Endothelial cell of umbilical vein (primary cell): ENCODE measurements around the gene PLA2G4E. TPM values are rescaled to one million over a fixed set of nuclear protein-coding genes. Genes with fewer than 3 reads are reported as not detected.

ENCODE experiments used
- BruUV-seq: library from RNA; stranded (reverse); fragments of 400-500 nt; replicated peaks from 2 replicates; lab custom pipeline; 2021; lab: Mats Ljungman, UMichigan
- CTCF ChIA-PET: fragments of 300-600, 350-600 bp; sonication (Branson Sonifier 250); formaldehyde crosslinking; loops from one replicate; lab custom pipeline; 2021; ENCODE audit warnings: antibody characterized with exemption, inconsistent platforms; lab: Charles Lee
- POLR2A ChIA-PET: fragments of 300-600, 350-600 bp; sonication (Branson Sonifier 250); formaldehyde crosslinking; loops from one replicate; lab custom pipeline; 2021; ENCODE audit warnings: antibody characterized with exemption, inconsistent platforms; lab: Charles Lee
- DNase-seq: peaks from one replicate; pipeline ENCODE4 v3.0.0-alpha.2; 2011; ENCODE audit warnings: low read depth, low spot score
- FAIRE-seq: peaks from 2 replicates; lab custom pipeline; 2011; peaks lifted over from hg19 to GRCh38; lab: Jason Lieb, UNC
- H2AFZ ChIP-seq: 2 replicates; pipeline ENCODE4 v1.6.0; 2012; ENCODE audit warnings: low read depth, low read length, control low read depth, inconsistent platforms
- H3K27ac ChIP-seq: 2 replicates; pipeline ENCODE4 v1.5.1; 2011; ENCODE audit warnings: low read depth, mild to moderate bottlenecking, control low read depth, low read length, moderate library complexity; ENCODE audit not compliant: insufficient read depth
- H3K27me3 ChIP-seq, 2 experiments: 2 replicates each; pipeline versions ENCODE4 v1.6.0 to v1.6.1; 2011; ENCODE audit warnings: low read length in 2 of 2, mixed read lengths in 1 of 2; ENCODE audit not compliant: control insufficient read depth in 2 of 2, insufficient read depth in 2 of 2
- H3K36me3 ChIP-seq, 2 experiments: 2 replicates in 1 of 2; 3 replicates in 1 of 2; pipeline ENCODE4 v1.5.1; 2011; ENCODE audit warnings: low read length in 2 of 2, mild to moderate bottlenecking in 1 of 2, moderate library complexity in 1 of 2; ENCODE audit not compliant: control insufficient read depth in 2 of 2, insufficient read depth in 2 of 2; ENCODE audit errors: extremely low read depth in 1 of 2
- H3K4me1 ChIP-seq: 3 replicates; pipeline ENCODE4 v1.5.1; 2011; ENCODE audit warnings: mild to moderate bottlenecking, low read length; ENCODE audit not compliant: control insufficient read depth, insufficient read depth; ENCODE audit errors: extremely low read depth
- H3K4me2 ChIP-seq: 2 replicates; pipeline ENCODE4 v1.6.1; 2011; ENCODE audit warnings: low read length, control low read depth, mixed read lengths; ENCODE audit not compliant: insufficient read depth
- H3K4me3 ChIP-seq, 3 experiments: fragments of 200-600 bp in 1 of 3; sonication (generic), shearing (Covaris generic) in 1 of 3; replicated peaks in 1 of 3; 2 replicates each; pipeline ENCODE4 v1.5.1; 2011 to 2016; ENCODE audit warnings: control low read depth in 3 of 3, low read length in 3 of 3, mild to moderate bottlenecking in 2 of 3, inconsistent platforms in 1 of 3, low read depth in 1 of 3, moderate library complexity in 1 of 3; ENCODE audit not compliant: insufficient read depth in 1 of 3
- H3K79me2 ChIP-seq: 2 replicates; pipeline ENCODE4 v1.6.0; 2012; ENCODE audit warnings: low read length, inconsistent platforms; ENCODE audit not compliant: control insufficient read depth, insufficient read depth
- H3K9ac ChIP-seq: replicated peaks from 2 replicates; pipeline ENCODE3; 2011; ENCODE audit warnings: low read length, control low read depth; ENCODE audit not compliant: insufficient read depth; ENCODE audit errors: extremely low read depth
- H3K9me1 ChIP-seq: replicated peaks from 3 replicates; pipeline ENCODE4 v1.6.0; 2011; ENCODE audit warnings: mild to moderate bottlenecking, low read length; ENCODE audit not compliant: control insufficient read depth, insufficient read depth; ENCODE audit errors: extremely low read depth
- H3K9me3 ChIP-seq: replicated peaks from 2 replicates; pipeline ENCODE4 v1.5.1; 2012; ENCODE audit warnings: low read length, inconsistent platforms; ENCODE audit not compliant: control insufficient read depth, insufficient read depth
- H4K20me1 ChIP-seq: replicated peaks from 2 replicates; pipeline ENCODE3; 2011; ENCODE audit warnings: mild to moderate bottlenecking, low read length; ENCODE audit not compliant: control insufficient read depth, insufficient read depth; ENCODE audit errors: extremely low read depth
- CTCF ChIP-seq, 2 donors: IDR thresholded peaks; 1 replicate in 1 of 2; 2 replicates in 1 of 2; pipeline ENCODE4 v1.5.1; 2011; ENCODE audit warnings: low read length in 2 of 2, mild to moderate bottlenecking in 2 of 2, moderate library complexity in 2 of 2, control low read depth in 1 of 2, inconsistent platforms in 1 of 2, low read depth in 1 of 2; ENCODE audit not compliant: insufficient read depth in 1 of 2; ENCODE audit errors: extremely low read depth in 1 of 2
- EZH2 ChIP-seq: IDR thresholded peaks from 2 replicates; pipeline ENCODE4 v1.6.1; 2012; ENCODE audit warnings: borderline replicate concordance, low read depth, mild to moderate bottlenecking, moderate library complexity, low read length, inconsistent platforms; ENCODE audit not compliant: severe bottlenecking
- FOS ChIP-seq: IDR thresholded peaks from 2 replicates; pipeline ENCODE4 v1.6.1; 2011; ENCODE audit warnings: mild to moderate bottlenecking, low read length, moderate library complexity, borderline replicate concordance; ENCODE audit not compliant: insufficient read depth
- GATA2 ChIP-seq: IDR thresholded peaks from 2 replicates; pipeline ENCODE4 v1.7.0; 2011; ENCODE audit warnings: low read depth, mild to moderate bottlenecking, moderate library complexity, mixed read lengths, low read length; ENCODE audit not compliant: insufficient read length, insufficient read depth
- JUN ChIP-seq: IDR thresholded peaks from 2 replicates; pipeline ENCODE4 v1.6.1; 2011; ENCODE audit warnings: borderline replicate concordance, low read depth; ENCODE audit not compliant: insufficient read length, insufficient read depth
- MAX ChIP-seq: IDR thresholded peaks from 2 replicates; pipeline ENCODE4 v1.6.1; 2011; ENCODE audit not compliant: insufficient read depth, insufficient read length
- MYC ChIP-seq: IDR thresholded peaks from one replicate; pipeline ENCODE4 v1.6.1; 2011; ENCODE audit warnings: mild to moderate bottlenecking, low read depth, low read length
- POLR2A ChIP-seq: IDR thresholded peaks from 2 replicates; pipeline ENCODE4 v1.6.1; 2012; ENCODE audit warnings: low read depth, mild to moderate bottlenecking, control low read depth, low read length
- POLR2AphosphoS5 ChIP-seq: IDR thresholded peaks from 2 replicates; pipeline ENCODE4 v1.6.1; 2012; ENCODE audit warnings: low read depth, mild to moderate bottlenecking, control low read depth, low read length, moderate library complexity; ENCODE audit not compliant: insufficient read depth
- dilution Hi-C: fragments of 300-500 bp; cut with MboI; formaldehyde crosslinking; loops from one replicate; pipeline ENCODE4 v1.15.0; 2019; ENCODE audit warnings: low sequenced_read_pairs; ENCODE audit not compliant: extremely low pct_ligation_motif_present
- intact Hi-C: fragments of 100-400 bp; cut with micrococcal nuclease; formaldehyde crosslinking; loops from one replicate; pipeline ENCODE4 v1.10.0; 2022
- polyA plus RNA-seq, 4 experiments: library from polyadenylated mRNA; depleted of rRNA in 3 of 4; stranded (reverse) in 3 of 4; unstranded in 1 of 4; fragments of >200 nt; gene quantifications; 2 replicates each; pipeline versions ENCODE4 v1.2.1 to v1.2.3, GENCODE V29; 2011 to 2012; ENCODE audit warnings: missing spikeins in 1 of 4
- total RNA-seq: library from RNA; stranded (reverse); gene quantifications from 2 replicates; pipeline ENCODE4 v1.2.3, GENCODE V29; 2021

The PLA2G4E gene
- total and polyA plus RNA-seq, 2 donors (not counting 3 experiments of a cell fraction or from before 2014, with no cell fraction given), result not detected

GRCh38 chr15:42056934-42057798, 36.3 kb upstream of the PLA2G4E start:
- dilution Hi-C loops (no loop called here), intact Hi-C loops (loop anchor here (1.0 to 10.0 kb wide), 4 partner anchors 68 to 285 kb away; partner anchors contain the start of genes EHD4 and MAPKBP1)
- Histone ChIP-seq H3K36me3 (no peaks in the 10 kb centered on the region), H3K79me2 (no peaks in the 10 kb centered on the region), H3K4me2 (peak overlapping the region; percentile 44), H2AFZ (peak overlapping the region; percentile 24), H3K27ac (no peak overlapping the region), H3K9me1 (no peaks in the 10 kb centered on the region), H3K9me3 (no peaks in the 10 kb centered on the region), H3K4me3 (peak overlapping the region in 1 of 3 experiments; percentile 3), H3K9ac (no peak overlapping the region), H3K27me3 (peaks cover 2 to 7% of the 10 kb centered on the region in 2 experiments), H3K4me1 (peaks cover 4% of the 10 kb centered on the region), H4K20me1 (no peaks in the 10 kb centered on the region)
- peak; percentile 84 for DNase-seq
- ChIA-PET CTCF (interaction anchor here (0.7 to 7.8 kb wide), 14 partner anchors 12 to 153 kb away, joined by 3 to 116 read pairs (median 4); no protein-coding TSS in a partner anchor), POLR2A (no interaction called here)
- TF ChIP-seq JUN, result no peak
- peak; percentile 76 for TF ChIP-seq MYC
- TF ChIP-seq MAX, result no peak
- no peak for TF ChIP-seq EZH2
- no peak for TF ChIP-seq POLR2AphosphoS5
- TF ChIP-seq FOS, result no peak
- peak; percentile 48 for TF ChIP-seq GATA2
- peak; percentile 81 to 85 for TF ChIP-seq CTCF (IDR thresholded peaks at IDR 0.05; ENCODE audit: extremely low read depth in 1 of 2, insufficient read depth in 1 of 2, low read depth in 1 of 2, low read length in 2 of 2)
- no peak for TF ChIP-seq POLR2A
- no TSS peak for BruUV-seq
- peak; percentile 97 for FAIRE-seq
